HS-5 (cell line): Measurements from ENCODE around the gene ACTG1.

Source experiments
- DNase-seq: peaks from one replicate; pipeline ENCODE4 v3.0.0-alpha.2; 2012; ENCODE audit warnings: low read depth

The ACTG1 gene

GRCh38 chr17:81545160-81545949, 32.8 kb upstream of the ACTG1 start:
- DNase-seq, result no peak

- DNase-seq, result no peak
These were observed 31.8 kb upstream of the ACTG1 start for GRCh38 chr17:81544281-81544974.

- DNase-seq, result no peak
These were observed 31.2 kb upstream of the ACTG1 start for GRCh38 chr17:81543756-81544155.

- no peak for DNase-seq
These were observed 30.7 kb upstream of the ACTG1 start for GRCh38 chr17:81543339-81543675.

GRCh38 chr17:81542431-81543338, 30.1 kb upstream of the ACTG1 start:
- no peak for DNase-seq

- DNase-seq, result no peak
These were observed 28.5 kb upstream of the ACTG1 start for GRCh38 chr17:81541123-81541522.

- no peak for DNase-seq
These were observed 28.1 kb upstream of the ACTG1 start for GRCh38 chr17:81540676-81541027.

GRCh38 chr17:81539961-81540675, 27.5 kb upstream of the ACTG1 start:
- no peak for DNase-seq

- no peak for DNase-seq
These were observed 26.9 kb upstream of the ACTG1 start for GRCh38 chr17:81539571-81539900.

- DNase-seq, result no peak
These were observed 26.3 kb upstream of the ACTG1 start for GRCh38 chr17:81538651-81539570.

- no peak for DNase-seq
These were observed 25.4 kb upstream of the ACTG1 start for GRCh38 chr17:81537856-81538555.

GRCh38 chr17:81537343-81537855, 24.8 kb upstream of the ACTG1 start:
- no peak for DNase-seq

- DNase-seq, result no peak
These were observed 24.0 kb upstream of the ACTG1 start for GRCh38 chr17:81536299-81537290.

GRCh38 chr17:81535480-81536298, 23.1 kb upstream of the ACTG1 start:
- no peak for DNase-seq

- DNase-seq, result no peak
These were observed 22.4 kb upstream of the ACTG1 start for GRCh38 chr17:81535007-81535328.

- DNase-seq, result no peak
These were observed 21.8 kb upstream of the ACTG1 start for GRCh38 chr17:81534157-81535006.
